Activated B cell treated with CpG ODN at 0.5 μM for 24 hours (primary cell): ENCODE results near the gene B4GALNT3. TPM values are rescaled to one million over a fixed set of nuclear protein-coding genes. Genes with fewer than 3 reads are reported as not detected.

Source experiments
- ATAC-seq: fragments of 200-7000 bp; cut with Tn5 transposase; one replicate; pipeline ENCODE4 v1.10.0; 2021; ENCODE audit warnings: low read depth, mild to moderate bottlenecking, moderate library complexity
- CTCF ChIA-PET: fragments of 350-600 bp; sonication (Branson Sonifier 250); formaldehyde crosslinking; loops from one replicate; lab custom pipeline; 2021; ENCODE audit warnings: antibody characterized with exemption; lab: Charles Lee
- POLR2A ChIA-PET: fragments of 350-600 bp; sonication (Branson Sonifier 250); formaldehyde crosslinking; loops from one replicate; lab custom pipeline; 2021; ENCODE audit warnings: antibody characterized with exemption; lab: Charles Lee
- DNase-seq: peaks from one replicate; pipeline ENCODE4 v3.0.0; 2022
- H3K27ac Mint-ChIP-seq: one replicate; pipeline ENCODE4 v1.8.0; 2020; ENCODE audit warnings: mixed read lengths
- H3K27me3 Mint-ChIP-seq: one replicate; pipeline ENCODE4 v1.8.0; 2021; ENCODE audit warnings: mixed read lengths
- H3K36me3 Mint-ChIP-seq: one replicate; pipeline ENCODE4 v1.8.0; 2021; ENCODE audit warnings: low read depth, mixed read lengths
- H3K4me1 Mint-ChIP-seq: one replicate; pipeline ENCODE4 v1.8.0; 2021; ENCODE audit warnings: mixed read lengths
- H3K4me3 Mint-ChIP-seq: one replicate; pipeline ENCODE4 v1.8.0; 2020; ENCODE audit warnings: mild to moderate bottlenecking, mixed read lengths
- H3K9me3 Mint-ChIP-seq: one replicate; pipeline ENCODE4 v1.8.0; 2020; ENCODE audit warnings: mixed read lengths
- CTCF ChIP-seq: fragments of 200-600 bp; IDR thresholded peaks from one replicate; pipeline ENCODE4 v1.8.0; 2022; ENCODE audit warnings: antibody characterized with exemption, mild to moderate bottlenecking
- intact Hi-C: fragments of 100-400 bp; cut with micrococcal nuclease; formaldehyde crosslinking; loops from one replicate; pipeline ENCODE4 v1.15.1; 2024
- total RNA-seq: library from RNA; stranded (reverse); gene quantifications from 2 replicates; pipeline ENCODE4 v1.2.3, GENCODE V29; 2022

B4GALNT3 gene
- total RNA-seq, 1 donor from 2014 or later = not detected

- Mint-ChIP-seq H3K36me3 (peaks cover 35% of the 10 kb centered on the region), H3K27me3 (peaks cover 2% of the 10 kb centered on the region), H3K27ac (no peak overlapping the region), H3K9me3 (no peaks in the 10 kb centered on the region), H3K4me3 (no peak overlapping the region), H3K4me1 (no peaks in the 10 kb centered on the region)
- intact Hi-C loops = loop anchor here (1.0 to 2.0 kb wide), 2 partner anchors 105 to 1140 kb away; no protein-coding TSS in a partner anchor
- ATAC-seq (no peak), DNase-seq (no peak)
- CTCF ChIA-PET = interaction anchor here (0.7 to 2.9 kb wide), 6 partner anchors 11 to 1141 kb away, joined by 3 to 10 read pairs (median 4); no protein-coding TSS in a partner anchor
- TF ChIP-seq CTCF = no peak
- POLR2A ChIA-PET = no interaction called here
Observed at GRCh38 chr12:442235-442884, 17.4 kb upstream of the B4GALNT3 start.

GRCh38 chr12:447141-447540 is 12.6 kb upstream of the B4GALNT3 start:
- Mint-ChIP-seq H3K36me3 (no peaks in the 10 kb centered on the region), H3K4me3 (no peak overlapping the region), H3K4me1 (no peaks in the 10 kb centered on the region), H3K27me3 (peaks cover 2% of the 10 kb centered on the region), H3K9me3 (no peaks in the 10 kb centered on the region), H3K27ac (no peak overlapping the region)
- intact Hi-C loops = no loop called here
- no peak for TF ChIP-seq CTCF
- DNase-seq (no peak), ATAC-seq (no peak)
- ChIA-PET POLR2A (interaction anchor here (0.7 kb wide), 1 partner anchor 19 kb away, joined by 8 read pairs; no protein-coding TSS in a partner anchor), CTCF (no interaction called here)

- no peaks in the 10 kb centered on the region for H3K36me3 Mint-ChIP-seq
- no peak for TF ChIP-seq CTCF
- H3K4me1 Mint-ChIP-seq = peaks cover 3% of the 10 kb centered on the region
- H3K9me3 Mint-ChIP-seq = no peaks in the 10 kb centered on the region
- CTCF ChIA-PET = no interaction called here
- ATAC-seq = no peak
- DNase-seq = no peak
- no peak overlapping the region for H3K4me3 Mint-ChIP-seq
- POLR2A ChIA-PET = no interaction called here
- H3K27ac Mint-ChIP-seq = no peak overlapping the region
- H3K27me3 Mint-ChIP-seq = peaks cover 2% of the 10 kb centered on the region
- intact Hi-C loops = no loop called here
Observed at GRCh38 chr12:449203-449602, 10.5 kb upstream of the B4GALNT3 start.

- peaks cover 2% of the 10 kb centered on the region for H3K27me3 Mint-ChIP-seq
- H3K4me3 Mint-ChIP-seq = no peak overlapping the region
- ChIA-PET POLR2A (no interaction called here), CTCF (no interaction called here)
- TF ChIP-seq CTCF = no peak
- H3K36me3 Mint-ChIP-seq = no peaks in the 10 kb centered on the region
- H3K4me1 Mint-ChIP-seq = peaks cover 3% of the 10 kb centered on the region
- H3K9me3 Mint-ChIP-seq = no peaks in the 10 kb centered on the region
- no peak for DNase-seq
- intact Hi-C loops = no loop called here
- no peak for ATAC-seq
- no peak overlapping the region for H3K27ac Mint-ChIP-seq
Observed at GRCh38 chr12:450438-450837, 9.3 kb upstream of the B4GALNT3 start.

- DNase-seq (no peak), ATAC-seq (no peak)
- Mint-ChIP-seq H3K27me3 (peaks cover 3% of the 10 kb centered on the region), H3K27ac (no peak overlapping the region), H3K36me3 (no peaks in the 10 kb centered on the region), H3K4me3 (no peak overlapping the region), H3K9me3 (no peaks in the 10 kb centered on the region), H3K4me1 (peaks cover 3% of the 10 kb centered on the region)
- intact Hi-C loops = no loop called here
- TF ChIP-seq CTCF = no peak
- ChIA-PET CTCF (interaction anchor here (0.9 to 1.1 kb wide), 3 partner anchors 9 to 42 kb away, joined by 3 read pairs; no protein-coding TSS in a partner anchor), POLR2A (no interaction called here)
Observed at GRCh38 chr12:452667-453210, 7.0 kb upstream of the B4GALNT3 start.
